ENCODE data around the gene TMEM87A.

TMEM87A gene

DNA sequence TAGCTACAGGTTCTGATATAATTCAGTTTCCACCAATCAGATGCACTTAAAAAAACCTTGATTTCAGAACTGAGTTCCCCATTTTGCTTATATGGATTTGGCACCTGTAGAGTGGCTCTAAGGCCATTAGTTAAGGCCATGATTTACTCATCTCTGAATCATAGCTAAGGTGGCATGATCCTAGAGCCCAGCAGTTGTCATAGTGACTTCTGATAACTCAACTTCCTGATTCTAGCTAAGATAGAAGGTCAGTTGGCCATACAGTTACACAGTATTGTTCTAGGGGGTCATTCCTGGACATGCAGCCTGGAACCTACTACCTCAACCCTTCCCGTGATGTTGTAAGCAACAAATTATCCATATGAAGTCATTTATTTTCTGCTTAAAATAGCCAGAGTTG lies 15.9 kb upstream of the TMEM87A start:
- TF ChIP-seq, protein P1, sequence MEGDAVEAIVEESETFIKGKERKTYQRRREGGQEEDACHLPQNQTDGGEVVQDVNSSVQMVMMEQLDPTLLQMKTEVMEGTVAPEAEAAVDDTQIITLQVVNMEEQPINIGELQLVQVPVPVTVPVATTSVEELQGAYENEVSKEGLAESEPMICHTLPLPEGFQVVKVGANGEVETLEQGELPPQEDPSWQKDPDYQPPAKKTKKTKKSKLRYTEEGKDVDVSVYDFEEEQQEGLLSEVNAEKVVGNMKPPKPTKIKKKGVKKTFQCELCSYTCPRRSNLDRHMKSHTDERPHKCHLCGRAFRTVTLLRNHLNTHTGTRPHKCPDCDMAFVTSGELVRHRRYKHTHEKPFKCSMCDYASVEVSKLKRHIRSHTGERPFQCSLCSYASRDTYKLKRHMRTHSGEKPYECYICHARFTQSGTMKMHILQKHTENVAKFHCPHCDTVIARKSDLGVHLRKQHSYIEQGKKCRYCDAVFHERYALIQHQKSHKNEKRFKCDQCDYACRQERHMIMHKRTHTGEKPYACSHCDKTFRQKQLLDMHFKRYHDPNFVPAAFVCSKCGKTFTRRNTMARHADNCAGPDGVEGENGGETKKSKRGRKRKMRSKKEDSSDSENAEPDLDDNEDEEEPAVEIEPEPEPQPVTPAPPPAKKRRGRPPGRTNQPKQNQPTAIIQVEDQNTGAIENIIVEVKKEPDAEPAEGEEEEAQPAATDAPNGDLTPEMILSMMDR (IDR thresholded peaks at IDR 0.05; ENCODE audit: extremely low read depth, insufficient read depth, missing control alignments): no peak
- in situ Hi-C loops (cut with MboI; ENCODE audit: low pct_unique_long_range_greater_than_20kb, low sequenced_read_pairs, unreplicated experiment): no loop called here
- no peak for DNase-seq (ENCODE audit: low spot score)

DNA sequence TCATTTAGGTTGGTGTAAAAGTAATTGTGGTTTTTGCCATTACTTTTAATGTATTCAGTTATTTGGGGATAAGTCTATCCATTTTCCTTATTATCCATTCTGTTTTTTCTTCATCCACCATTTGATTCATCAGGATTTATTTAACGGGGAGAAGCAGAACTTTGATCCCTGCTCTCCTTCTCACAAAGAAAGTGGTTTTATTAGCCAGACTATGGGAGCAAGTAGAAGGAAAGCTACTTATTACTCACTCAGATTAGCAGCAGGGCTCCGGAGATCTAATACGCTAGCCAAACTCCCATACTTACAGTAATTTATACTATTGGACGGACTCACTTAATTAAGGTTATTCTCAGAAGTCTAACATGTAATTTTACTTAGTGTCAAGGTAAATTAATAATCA lies 14.7 kb upstream of the TMEM87A start:
- no peak for DNase-seq (ENCODE audit: low spot score)
- TF ChIP-seq, protein P1 (IDR thresholded peaks at IDR 0.05; ENCODE audit: extremely low read depth, insufficient read depth, missing control alignments): no peak
- in situ Hi-C loops (cut with MboI; ENCODE audit: low pct_unique_long_range_greater_than_20kb, low sequenced_read_pairs, unreplicated experiment): no loop called here

DNA sequence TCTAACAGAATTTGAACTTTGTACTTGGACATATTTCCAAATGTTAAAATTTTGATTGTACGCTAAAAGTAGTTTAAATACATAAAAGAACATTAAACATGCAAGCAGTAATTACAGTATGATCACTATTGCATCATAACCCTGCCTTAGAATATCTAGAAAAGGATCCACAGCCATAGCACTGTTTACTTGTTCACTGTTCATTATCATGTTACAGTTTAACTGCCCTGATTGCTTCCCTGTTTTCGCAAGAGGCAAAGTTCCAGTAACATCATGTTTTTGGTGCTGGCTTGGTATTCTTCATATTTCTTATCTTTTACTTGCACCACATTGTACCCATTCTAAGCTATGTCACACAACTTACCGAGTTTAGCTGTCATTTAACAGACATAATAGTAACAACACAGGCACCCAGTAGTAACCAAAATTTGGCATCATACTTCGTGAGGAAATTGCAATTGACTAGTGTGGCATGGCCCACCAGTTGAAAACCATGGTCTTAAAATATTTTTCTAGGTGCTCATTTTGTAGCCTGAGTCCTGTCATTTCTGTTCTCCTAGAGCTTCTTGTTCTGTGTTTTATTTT lies 13.3 kb upstream of the TMEM87A start:
- in situ Hi-C loops (cut with MboI; ENCODE audit: low pct_unique_long_range_greater_than_20kb, low sequenced_read_pairs, unreplicated experiment): no loop called here
- TF ChIP-seq, protein P1 (IDR thresholded peaks at IDR 0.05; ENCODE audit: extremely low read depth, insufficient read depth, missing control alignments): no peak
- DNase-seq (ENCODE audit: low spot score): no peak

DNA sequence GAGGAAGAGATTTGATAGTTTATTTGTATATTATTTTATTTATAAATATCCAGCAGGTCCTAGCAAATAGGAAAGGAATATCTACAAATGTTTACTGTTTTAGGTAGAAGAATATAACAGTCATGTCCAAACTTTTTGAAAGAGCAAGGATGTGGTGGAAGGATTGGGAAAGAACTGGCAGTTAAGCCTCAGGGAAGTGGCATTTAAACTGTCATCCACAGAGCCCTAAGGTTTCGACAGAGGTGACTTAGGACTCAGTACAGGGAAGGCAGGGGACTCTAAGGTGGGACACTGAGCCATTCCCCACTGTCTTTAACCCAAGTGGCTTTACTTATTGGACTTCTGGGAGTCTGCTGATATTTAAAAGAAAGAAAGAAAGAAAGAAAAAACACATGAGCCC lies 11.8 kb upstream of the TMEM87A start:
- no peak for DNase-seq (ENCODE audit: low spot score)
- in situ Hi-C loops (cut with MboI; ENCODE audit: low pct_unique_long_range_greater_than_20kb, low sequenced_read_pairs, unreplicated experiment): no loop called here
- TF ChIP-seq, protein P1 (IDR thresholded peaks at IDR 0.05; ENCODE audit: extremely low read depth, insufficient read depth, missing control alignments): no peak

DNA sequence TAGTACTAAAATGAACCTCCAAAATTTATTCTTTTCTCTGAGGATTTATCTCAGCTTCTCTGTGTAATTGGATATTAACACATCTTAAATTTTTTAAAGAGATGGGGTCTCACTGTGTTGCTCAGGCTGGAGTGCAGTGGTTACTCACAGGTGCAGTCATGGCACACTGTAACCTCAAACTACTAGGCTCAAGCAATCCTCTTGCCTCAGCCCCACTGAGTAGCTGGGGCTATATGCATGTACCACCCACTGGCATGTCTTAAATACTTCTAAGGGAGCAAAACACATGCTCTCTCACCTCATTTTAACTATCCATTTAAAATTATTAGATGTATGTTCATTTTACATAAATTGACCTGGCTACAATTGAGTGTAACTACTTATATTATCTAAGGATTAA lies 11.3 kb upstream of the TMEM87A start:
- DNase-seq (ENCODE audit: low spot score): no peak
- TF ChIP-seq, protein P1 (IDR thresholded peaks at IDR 0.05; ENCODE audit: extremely low read depth, insufficient read depth, missing control alignments): no peak
- in situ Hi-C loops (cut with MboI; ENCODE audit: low pct_unique_long_range_greater_than_20kb, low sequenced_read_pairs, unreplicated experiment): no loop called here

DNA sequence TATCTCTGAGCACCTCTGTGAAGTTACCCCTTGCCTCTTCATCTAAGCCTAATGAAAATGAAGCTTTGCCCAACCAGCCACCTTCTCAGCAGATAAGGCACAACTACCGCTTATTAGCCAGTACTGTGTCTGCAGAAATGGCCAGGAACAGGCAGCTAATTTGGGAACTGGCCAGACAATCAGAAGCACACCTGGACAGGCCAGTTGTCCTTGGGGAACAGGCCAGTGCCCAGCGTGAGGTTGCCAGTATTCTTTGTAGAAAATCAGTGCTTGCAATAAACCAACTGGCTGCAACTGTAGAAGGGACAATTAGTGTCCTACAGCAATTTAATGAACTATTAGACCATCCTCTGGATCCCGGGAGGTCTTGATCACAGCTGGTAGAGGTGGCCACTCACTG lies 10.4 kb upstream of the TMEM87A start:
- in situ Hi-C loops (cut with MboI; ENCODE audit: low pct_unique_long_range_greater_than_20kb, low sequenced_read_pairs, unreplicated experiment): no loop called here
- no peak for DNase-seq (ENCODE audit: low spot score)
- TF ChIP-seq, protein P1 (IDR thresholded peaks at IDR 0.05; ENCODE audit: extremely low read depth, insufficient read depth, missing control alignments): no peak

DNA sequence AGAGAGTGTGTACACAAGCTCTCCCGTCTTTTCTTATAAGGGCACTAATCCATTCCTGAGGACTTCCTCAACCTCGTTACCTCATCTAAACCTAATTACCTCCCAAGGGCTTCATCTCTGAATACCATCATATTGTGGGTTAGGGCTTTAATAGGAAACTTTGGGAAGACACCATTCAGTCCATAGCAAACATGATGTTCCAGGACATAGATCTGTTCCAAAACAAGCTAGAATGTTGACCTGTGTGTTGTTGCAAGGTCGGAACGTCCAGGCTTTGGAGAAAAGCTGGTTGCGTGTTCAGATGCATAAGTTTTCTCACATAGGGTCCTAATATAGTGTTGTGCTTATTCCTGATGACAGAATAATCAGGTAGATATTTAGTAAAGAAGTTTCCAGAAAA lies 9.7 kb upstream of the TMEM87A start:
- TF ChIP-seq, protein P1 (IDR thresholded peaks at IDR 0.05; ENCODE audit: extremely low read depth, insufficient read depth, missing control alignments): no peak
- in situ Hi-C loops (cut with MboI; ENCODE audit: low pct_unique_long_range_greater_than_20kb, low sequenced_read_pairs, unreplicated experiment): no loop called here
- DNase-seq (ENCODE audit: low spot score): no peak

Data from GM13977 (cell line).